ENCODE measurements around the gene TAPT1.
"Not testable (repeated sequence)": the region's sequence is repeated elsewhere in the genome, so short reads cannot be mapped to it uniquely, and the experiment has no call there.

TAPT1 gene, protein sequence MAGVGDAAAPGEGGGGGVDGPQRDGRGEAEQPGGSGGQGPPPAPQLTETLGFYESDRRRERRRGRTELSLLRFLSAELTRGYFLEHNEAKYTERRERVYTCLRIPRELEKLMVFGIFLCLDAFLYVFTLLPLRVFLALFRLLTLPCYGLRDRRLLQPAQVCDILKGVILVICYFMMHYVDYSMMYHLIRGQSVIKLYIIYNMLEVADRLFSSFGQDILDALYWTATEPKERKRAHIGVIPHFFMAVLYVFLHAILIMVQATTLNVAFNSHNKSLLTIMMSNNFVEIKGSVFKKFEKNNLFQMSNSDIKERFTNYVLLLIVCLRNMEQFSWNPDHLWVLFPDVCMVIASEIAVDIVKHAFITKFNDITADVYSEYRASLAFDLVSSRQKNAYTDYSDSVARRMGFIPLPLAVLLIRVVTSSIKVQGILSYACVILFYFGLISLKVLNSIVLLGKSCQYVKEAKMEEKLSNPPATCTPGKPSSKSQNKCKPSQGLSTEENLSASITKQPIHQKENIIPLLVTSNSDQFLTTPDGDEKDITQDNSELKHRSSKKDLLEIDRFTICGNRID

GRCh38 chr4:16225863-16226815, at the start of gene TAPT1:
Gene TAPT1 (minus strand): TSS chr4:16226471. CDS start chr4:16226457, 14 bp downstream.
- TF ChIP-seq, protein P1, sequence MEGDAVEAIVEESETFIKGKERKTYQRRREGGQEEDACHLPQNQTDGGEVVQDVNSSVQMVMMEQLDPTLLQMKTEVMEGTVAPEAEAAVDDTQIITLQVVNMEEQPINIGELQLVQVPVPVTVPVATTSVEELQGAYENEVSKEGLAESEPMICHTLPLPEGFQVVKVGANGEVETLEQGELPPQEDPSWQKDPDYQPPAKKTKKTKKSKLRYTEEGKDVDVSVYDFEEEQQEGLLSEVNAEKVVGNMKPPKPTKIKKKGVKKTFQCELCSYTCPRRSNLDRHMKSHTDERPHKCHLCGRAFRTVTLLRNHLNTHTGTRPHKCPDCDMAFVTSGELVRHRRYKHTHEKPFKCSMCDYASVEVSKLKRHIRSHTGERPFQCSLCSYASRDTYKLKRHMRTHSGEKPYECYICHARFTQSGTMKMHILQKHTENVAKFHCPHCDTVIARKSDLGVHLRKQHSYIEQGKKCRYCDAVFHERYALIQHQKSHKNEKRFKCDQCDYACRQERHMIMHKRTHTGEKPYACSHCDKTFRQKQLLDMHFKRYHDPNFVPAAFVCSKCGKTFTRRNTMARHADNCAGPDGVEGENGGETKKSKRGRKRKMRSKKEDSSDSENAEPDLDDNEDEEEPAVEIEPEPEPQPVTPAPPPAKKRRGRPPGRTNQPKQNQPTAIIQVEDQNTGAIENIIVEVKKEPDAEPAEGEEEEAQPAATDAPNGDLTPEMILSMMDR (IDR thresholded peaks at IDR 0.05): no peak
- no peak for TF ChIP-seq ZFX (IDR thresholded peaks at IDR 0.05; ENCODE audit: borderline replicate concordance)
- peak within 1 kb of the TSS; percentile 92 for H3K27ac ChIP-seq

GRCh38 chr4:16271411-16271810, 45.1 kb upstream of the TAPT1 start:
- TF ChIP-seq, protein P1 (IDR thresholded peaks at IDR 0.05): no peak
- no peak for TF ChIP-seq ZFX (IDR thresholded peaks at IDR 0.05; ENCODE audit: borderline replicate concordance)
- no peak overlapping the region for H3K27ac ChIP-seq

- TF ChIP-seq, protein P1 (IDR thresholded peaks at IDR 0.05): peak; percentile 29
- no peak for TF ChIP-seq ZFX (IDR thresholded peaks at IDR 0.05; ENCODE audit: borderline replicate concordance)
- H3K27ac ChIP-seq: no peak overlapping the region
Measured at GRCh38 chr4:16270454-16271328, 44.4 kb upstream of the TAPT1 start.

GRCh38 chr4:16269742-16270453, 43.6 kb upstream of the TAPT1 start:
- H3K27ac ChIP-seq: not testable (repeated sequence)

DNA sequence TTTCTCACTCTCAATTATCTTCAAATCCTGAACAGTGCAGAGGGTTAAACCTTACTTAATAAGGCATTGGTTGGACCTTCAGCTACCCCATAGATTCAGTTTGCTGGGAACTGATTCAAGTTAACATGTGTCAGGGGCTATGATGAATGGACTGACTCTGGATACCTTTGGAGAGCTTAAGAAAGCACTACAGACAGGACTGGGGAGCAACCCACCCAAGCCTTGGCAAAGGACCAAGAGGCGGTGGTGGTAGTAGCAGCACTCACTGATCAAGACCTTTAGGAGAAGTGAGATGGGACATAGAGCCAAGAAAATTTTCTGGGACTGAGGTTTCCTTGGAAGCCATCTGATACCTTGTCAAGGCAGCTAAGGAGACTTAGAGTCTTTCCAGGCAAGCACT, 43.0 kb upstream of the TAPT1 start:
- TF ChIP-seq, protein P1 (IDR thresholded peaks at IDR 0.05): no peak
- TF ChIP-seq ZFX (IDR thresholded peaks at IDR 0.05; ENCODE audit: borderline replicate concordance): no peak
- H3K27ac ChIP-seq: no peak overlapping the region

- no peak overlapping the region for H3K27ac ChIP-seq
- no peak for TF ChIP-seq ZFX (IDR thresholded peaks at IDR 0.05; ENCODE audit: borderline replicate concordance)
- TF ChIP-seq, protein P1 (IDR thresholded peaks at IDR 0.05): no peak
Measured at GRCh38 chr4:16268290-16268689, 42.0 kb upstream of the TAPT1 start.
